WTC11 (cell line): ENCODE data around the gene MTHFD1L. TPM values are rescaled to one million over a fixed set of nuclear protein-coding genes. Genes with fewer than 3 reads are reported as not detected.

Experiments used
- ATAC-seq: fragments of 200-7000 bp; cut with Tn5 transposase; 2 replicates; pipeline ENCODE4 v1.10.0; 2021; ENCODE audit warnings: mild to moderate bottlenecking, moderate library complexity
- CTCF ChIA-PET: fragments of 300-600 bp; sonication (Branson Sonifier 250); formaldehyde crosslinking; loops from one replicate; lab custom pipeline; 2021; ENCODE audit warnings: antibody characterized with exemption; lab: Charles Lee
- POLR2A ChIA-PET: fragments of 350-600 bp; sonication (Branson Sonifier 250); formaldehyde crosslinking; loops from one replicate; lab custom pipeline; 2021; ENCODE audit warnings: antibody characterized with exemption; lab: Charles Lee
- DNase-seq: peaks from one replicate; pipeline ENCODE4 v3.0.0; 2021; ENCODE audit warnings: low spot score
- H3K27ac Mint-ChIP-seq: 2 replicates; pipeline ENCODE4 v1.8.0; 2021; ENCODE audit warnings: mixed read lengths
- H3K27me3 Mint-ChIP-seq: 2 replicates; pipeline ENCODE4 v1.8.0; 2021; ENCODE audit warnings: low read depth, mild to moderate bottlenecking, moderate library complexity, mixed read lengths
- H3K36me3 Mint-ChIP-seq: 2 replicates; pipeline ENCODE4 v1.8.0; 2021; ENCODE audit warnings: mixed read lengths
- H3K4me1 Mint-ChIP-seq: 2 replicates; pipeline ENCODE4 v1.8.0; 2022; ENCODE audit warnings: mixed read lengths
- H3K4me3 Mint-ChIP-seq: 2 replicates; pipeline ENCODE4 v1.8.0; 2021; ENCODE audit warnings: mild to moderate bottlenecking, moderate library complexity, mixed read lengths
- H3K9me3 Mint-ChIP-seq: 2 replicates; pipeline ENCODE4 v1.8.0; 2021; ENCODE audit warnings: mixed read lengths
- AR ChIP-seq: fragments of 250-450 bp; sonication (Bioruptor Pico); IDR thresholded peaks from 2 replicates; pipeline ENCODE4 v1.9.0; 2021; ENCODE audit warnings: mild to moderate bottlenecking
- CREB1 ChIP-seq: sonication (generic); formaldehyde crosslinking; IDR thresholded peaks from 2 replicates; pipeline ENCODE4 v1.8.0; 2023; ENCODE audit warnings: mild to moderate bottlenecking, missing genetic modification reagents
- ERG ChIP-seq: fragments of 250-450 bp; sonication (Bioruptor Pico); IDR thresholded peaks from 2 replicates; pipeline ENCODE4 v1.8.0; 2021; ENCODE audit warnings: mild to moderate bottlenecking
- ESRRA ChIP-seq: sonication (generic); formaldehyde crosslinking; IDR thresholded peaks from 2 replicates; pipeline ENCODE4 v1.8.1; 2022; ENCODE audit warnings: mild to moderate bottlenecking, missing genetic modification reagents, borderline replicate concordance
- FOXJ3 ChIP-seq: sonication (generic); formaldehyde crosslinking; IDR thresholded peaks from 2 replicates; pipeline ENCODE4 v1.9.0; 2021; ENCODE audit warnings: missing genetic modification reagents, mild to moderate bottlenecking, borderline replicate concordance
- HMGXB4 ChIP-seq: sonication (generic); formaldehyde crosslinking; IDR thresholded peaks from 2 replicates; pipeline ENCODE4 v1.8.1; 2023; ENCODE audit warnings: mild to moderate bottlenecking, moderate library complexity, missing genetic modification reagents
- IRF2 ChIP-seq: sonication (generic); formaldehyde crosslinking; IDR thresholded peaks from 2 replicates; pipeline ENCODE4 v1.8.0; 2022; ENCODE audit warnings: low read depth, missing genetic modification reagents, borderline replicate concordance
- JAZF1 ChIP-seq: fragments of 250-450 bp; sonication (Bioruptor Pico); IDR thresholded peaks from 2 replicates; pipeline ENCODE4 v1.9.0; 2021; ENCODE audit warnings: moderate library complexity, mild to moderate bottlenecking, inconsistent platforms
- MLX ChIP-seq: sonication (generic); formaldehyde crosslinking; IDR thresholded peaks from 2 replicates; pipeline ENCODE4 v1.8.1; 2023; ENCODE audit warnings: mild to moderate bottlenecking, missing genetic modification reagents, moderate library complexity
- MYBL2 ChIP-seq: sonication (generic); formaldehyde crosslinking; IDR thresholded peaks from 2 replicates; pipeline ENCODE4 v1.8.1; 2023; ENCODE audit warnings: mild to moderate bottlenecking, moderate library complexity, missing genetic modification reagents
- NR2C2 ChIP-seq: sonication (generic); formaldehyde crosslinking; IDR thresholded peaks from 2 replicates; pipeline ENCODE4 v1.8.0; 2022; ENCODE audit warnings: mild to moderate bottlenecking, missing genetic modification reagents
- OVOL2 ChIP-seq: fragments of 250-450 bp; sonication (Bioruptor Pico); IDR thresholded peaks from 2 replicates; pipeline ENCODE4 v1.9.0; 2021; ENCODE audit warnings: mild to moderate bottlenecking, borderline replicate concordance
- RORB ChIP-seq: fragments of 250-450 bp; sonication (Bioruptor Pico); IDR thresholded peaks from 2 replicates; pipeline ENCODE4 v1.9.0; 2021; ENCODE audit warnings: mild to moderate bottlenecking
- SMAD3 ChIP-seq: sonication (generic); formaldehyde crosslinking; IDR thresholded peaks from 2 replicates; pipeline ENCODE4 v1.8.0; 2022; ENCODE audit warnings: missing genetic modification reagents, mild to moderate bottlenecking, borderline replicate concordance
- SMAD4 ChIP-seq: sonication (generic); formaldehyde crosslinking; IDR thresholded peaks from 2 replicates; pipeline ENCODE4 v1.8.0; 2022; ENCODE audit warnings: mild to moderate bottlenecking, missing genetic modification reagents
- TP53 ChIP-seq: sonication (generic); formaldehyde crosslinking; IDR thresholded peaks from 2 replicates; pipeline ENCODE4 v1.8.1; 2023; ENCODE audit warnings: mild to moderate bottlenecking, missing genetic modification reagents
- ZBTB21 ChIP-seq: sonication (generic); formaldehyde crosslinking; IDR thresholded peaks from 2 replicates; pipeline ENCODE4 v1.8.1; 2023; ENCODE audit warnings: mild to moderate bottlenecking, missing genetic modification reagents, borderline replicate concordance
- ZNF281 ChIP-seq: sonication (generic); formaldehyde crosslinking; IDR thresholded peaks from 2 replicates; pipeline ENCODE4 v1.8.0; 2023; ENCODE audit warnings: mild to moderate bottlenecking, missing genetic modification reagents
- total RNA-seq: library from RNA; stranded (reverse); gene quantifications from 3 replicates; pipeline ENCODE4 v1.2.3, GENCODE V29; 2021

MTHFD1L gene
- total RNA-seq, 1 experiment from 2014 or later: 104 TPM

GRCh38 chr6:151070631-151071051, 205.1 kb downstream of the MTHFD1L start:
- ATAC-seq (no peak), DNase-seq (no peak)
- H3K9me3 Mint-ChIP-seq: peaks cover 6% of the 10 kb centered on the region; the same call in 1 of the 2 replicates
- no peak overlapping the region for H3K4me3 Mint-ChIP-seq
- CTCF ChIA-PET: interaction anchor here (0.6 kb wide), 1 partner anchor 202 kb away, joined by 3 read pairs; no protein-coding TSS in a partner anchor
- POLR2A ChIA-PET: no interaction called here
- H3K27me3 Mint-ChIP-seq: no peaks in the 10 kb centered on the region
- H3K4me1 Mint-ChIP-seq: no peaks in the 10 kb centered on the region
- H3K27ac Mint-ChIP-seq: no peak overlapping the region
- peaks cover 16% of the 10 kb centered on the region for H3K36me3 Mint-ChIP-seq
- TF ChIP-seq ESRRA (CRISPR knock-in tag): no peak
- no peak for TF ChIP-seq ERG
- no peak for TF ChIP-seq RORB (CRISPR knock-in tag)
- TF ChIP-seq SMAD3: no peak
- TF ChIP-seq ZNF281 (CRISPR knock-in tag): no peak
- TF ChIP-seq HMGXB4 (CRISPR knock-in tag): no peak
- no peak for TF ChIP-seq OVOL2 (CRISPR knock-in tag)
- TF ChIP-seq MLX: no peak
- no peak for TF ChIP-seq JAZF1 (CRISPR knock-in tag)
- TF ChIP-seq SMAD4: no peak
- TF ChIP-seq FOXJ3: no peak
- no peak for TF ChIP-seq MYBL2

GRCh38 chr6:151071295-151071694, 205.8 kb downstream of the MTHFD1L start:
- POLR2A ChIA-PET: no interaction called here

More at GRCh38 chr6:151071295-151071694, 205.8 kb downstream of the MTHFD1L start:
- TF ChIP-seq ZBTB21 (CRISPR knock-in tag) (no peak), IRF2 (CRISPR knock-in tag) (no peak), TP53 (CRISPR knock-in tag) (no peak), RORB (CRISPR knock-in tag) (no peak), ZNF281 (CRISPR knock-in tag) (no peak), CREB1 (no peak), SMAD3 (no peak), FOXJ3 (no peak), AR (no peak), NR2C2 (no peak)
- CTCF ChIA-PET: interaction anchor here (0.6 kb wide), 1 partner anchor 203 kb away, joined by 3 read pairs; no protein-coding TSS in a partner anchor
- Mint-ChIP-seq H3K27ac (no peak overlapping the region), H3K36me3 (peaks cover 15% of the 10 kb centered on the region), H3K4me1 (no peaks in the 10 kb centered on the region), H3K9me3 (peaks cover 6% of the 10 kb centered on the region; the same call in 1 of the 2 replicates), H3K4me3 (no peak overlapping the region), H3K27me3 (no peaks in the 10 kb centered on the region)
- no peak for ATAC-seq
- DNase-seq: no peak
